Astrocyte (in vitro differentiated cells and primary cell): ENCODE measurements around the gene SLC17A5.

Experiments
- CTCF ChIP-seq: IDR thresholded peaks from 2 replicates; pipeline ENCODE4 v1.5.1; 2011; ENCODE audit warnings: low read depth, mild to moderate bottlenecking, inconsistent platforms, low read length, moderate library complexity; ENCODE audit not compliant: insufficient read depth
- EZH2 ChIP-seq: IDR thresholded peaks from 2 replicates; pipeline ENCODE4 v1.6.1; 2012; ENCODE audit warnings: mild to moderate bottlenecking, low read length, inconsistent platforms; ENCODE audit not compliant: insufficient read depth

GRCh38 chr6:73580247-73581149 lies 73.3 kb downstream of the SLC17A5 start:
- TF ChIP-seq CTCF, result peak; percentile 62
- no peak for TF ChIP-seq EZH2
